Right lobe of liver (tissue), 4 donors: ENCODE measurements around the gene BBS2.

ENCODE experiments used
- POLR2A ChIP-seq: fragments of 450-650 bp; IDR thresholded peaks from one replicate; pipeline ENCODE4 v1.6.1; 2017; ENCODE audit warnings: antibody characterized with exemption, mild to moderate bottlenecking
- TF ChIP-seq, protein P1 (sequence below), 4 donors: fragments of 200-600 bp in 3 of 4; fragments of 450-650 bp in 1 of 4; IDR thresholded peaks; one replicate each; pipeline versions ENCODE4 v1.5.1 to v1.8.0; 2016 to 2022; ENCODE audit warnings: antibody characterized with exemption in 4 of 4, mild to moderate bottlenecking in 2 of 4
- donor health status: DM: no; HTN: no; CAD: no.
- donor health status: DM: no; HTN: no; CAD: no.
- donor health status: DM: no; HTN: yes; CAD: no.

DNA sequence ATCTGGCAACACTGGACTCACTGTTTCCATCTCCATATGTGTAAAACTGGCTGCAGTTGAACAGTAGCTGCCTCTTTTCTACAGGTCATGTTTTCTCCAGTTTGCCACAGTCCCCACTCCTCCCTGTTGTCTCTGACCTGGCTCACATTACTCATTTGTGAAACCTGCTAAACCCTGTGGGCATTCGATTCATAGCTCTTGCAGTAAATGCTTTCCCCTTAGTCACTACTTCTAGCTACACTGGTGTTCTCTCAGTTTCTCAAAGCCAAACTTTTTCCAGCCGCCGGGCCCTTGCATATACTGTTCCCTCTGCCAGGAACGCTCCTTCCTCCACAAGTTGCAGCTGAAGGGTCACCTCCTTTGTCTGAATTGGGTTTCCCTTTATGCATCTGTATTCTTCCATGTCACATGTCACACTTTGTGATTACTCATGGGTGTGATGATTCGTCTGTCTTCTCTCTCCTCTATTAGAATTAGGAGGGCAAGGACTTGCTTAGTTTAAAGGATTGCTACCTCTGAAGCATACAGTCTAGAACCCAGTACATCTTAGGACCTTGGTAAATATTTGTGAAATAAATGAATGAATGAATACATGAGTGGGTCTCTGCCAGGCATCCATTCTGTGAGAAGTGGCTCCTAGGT, 30.0 kb upstream of the BBS2 start:
- no peak for TF ChIP-seq POLR2A
- TF ChIP-seq, protein P1, sequence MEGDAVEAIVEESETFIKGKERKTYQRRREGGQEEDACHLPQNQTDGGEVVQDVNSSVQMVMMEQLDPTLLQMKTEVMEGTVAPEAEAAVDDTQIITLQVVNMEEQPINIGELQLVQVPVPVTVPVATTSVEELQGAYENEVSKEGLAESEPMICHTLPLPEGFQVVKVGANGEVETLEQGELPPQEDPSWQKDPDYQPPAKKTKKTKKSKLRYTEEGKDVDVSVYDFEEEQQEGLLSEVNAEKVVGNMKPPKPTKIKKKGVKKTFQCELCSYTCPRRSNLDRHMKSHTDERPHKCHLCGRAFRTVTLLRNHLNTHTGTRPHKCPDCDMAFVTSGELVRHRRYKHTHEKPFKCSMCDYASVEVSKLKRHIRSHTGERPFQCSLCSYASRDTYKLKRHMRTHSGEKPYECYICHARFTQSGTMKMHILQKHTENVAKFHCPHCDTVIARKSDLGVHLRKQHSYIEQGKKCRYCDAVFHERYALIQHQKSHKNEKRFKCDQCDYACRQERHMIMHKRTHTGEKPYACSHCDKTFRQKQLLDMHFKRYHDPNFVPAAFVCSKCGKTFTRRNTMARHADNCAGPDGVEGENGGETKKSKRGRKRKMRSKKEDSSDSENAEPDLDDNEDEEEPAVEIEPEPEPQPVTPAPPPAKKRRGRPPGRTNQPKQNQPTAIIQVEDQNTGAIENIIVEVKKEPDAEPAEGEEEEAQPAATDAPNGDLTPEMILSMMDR (IDR thresholded peaks at IDR 0.05): no peak
